HG03175 (cell line): ENCODE measurements around the gene PAFAH1B2.
"Not testable (repeated sequence)": the region's sequence is repeated elsewhere in the genome, so short reads cannot be mapped to it uniquely, and the experiment has no call there.

Source experiments
- ATAC-seq: cut with Tn5 transposase; IDR thresholded peaks from one replicate; pipeline ENCODE4 v1.9.1; 2021; ENCODE audit warnings: mild to moderate bottlenecking, moderate library complexity; ENCODE audit not compliant: unreplicated experiment

PAFAH1B2 gene, protein sequence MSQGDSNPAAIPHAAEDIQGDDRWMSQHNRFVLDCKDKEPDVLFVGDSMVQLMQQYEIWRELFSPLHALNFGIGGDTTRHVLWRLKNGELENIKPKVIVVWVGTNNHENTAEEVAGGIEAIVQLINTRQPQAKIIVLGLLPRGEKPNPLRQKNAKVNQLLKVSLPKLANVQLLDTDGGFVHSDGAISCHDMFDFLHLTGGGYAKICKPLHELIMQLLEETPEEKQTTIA

DNA sequence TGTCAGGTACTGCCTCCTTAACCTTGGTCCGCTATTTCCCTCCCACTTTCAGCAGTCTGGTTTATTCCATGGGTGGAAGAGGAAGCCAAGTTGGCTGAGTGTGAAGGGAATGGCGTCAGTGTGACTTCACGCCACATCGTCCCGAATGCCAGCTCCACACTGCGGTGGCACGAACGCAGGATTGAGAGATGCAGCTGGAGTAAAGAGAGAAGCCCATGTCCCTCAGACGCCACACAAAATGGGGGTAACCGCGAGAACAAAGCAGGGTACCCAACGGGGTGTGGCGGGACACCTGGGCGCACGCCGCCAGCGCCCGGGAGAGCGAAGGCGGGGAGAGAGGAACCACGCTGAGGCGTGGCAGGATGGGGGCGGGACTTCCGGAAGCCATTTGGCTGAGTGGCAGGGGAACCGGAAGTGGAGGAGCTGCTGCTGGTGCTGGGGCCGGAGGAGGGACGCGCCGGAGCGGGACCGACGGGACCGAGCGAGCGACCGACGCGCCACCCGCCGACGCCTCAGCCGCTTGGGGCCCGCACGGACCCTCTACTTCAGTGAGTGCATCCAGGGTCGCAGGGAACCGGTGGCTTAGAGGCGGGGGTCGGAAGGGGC, at the start of gene PAFAH1B2:
Gene PAFAH1B2, plus strand, starts transcription at position 417 of the 606 bp plus-strand sequence. CDS start 8,161 bp downstream, outside the sequence.
- peak; percentile 97 for ATAC-seq

DNA sequence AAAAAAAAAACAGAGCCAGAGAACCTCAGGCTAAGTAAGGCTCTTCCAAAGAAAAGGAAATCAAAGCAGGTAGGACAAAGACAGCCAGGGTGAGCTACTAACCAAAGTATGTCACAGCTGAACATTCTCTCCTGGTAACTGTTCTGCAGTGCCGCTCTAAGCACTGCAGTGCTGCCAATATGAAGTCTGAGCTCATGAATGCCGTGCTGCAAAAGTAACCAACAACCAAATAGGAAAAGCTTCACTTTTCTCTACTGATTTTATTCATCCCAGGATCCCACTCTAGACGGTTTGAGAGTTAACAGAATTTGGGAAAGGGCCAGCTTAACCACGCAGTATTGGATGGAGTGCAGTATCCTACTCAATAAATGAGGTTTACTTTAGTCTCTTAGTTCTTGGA, 49.3 kb upstream of the PAFAH1B2 start:
- ATAC-seq: no peak

DNA sequence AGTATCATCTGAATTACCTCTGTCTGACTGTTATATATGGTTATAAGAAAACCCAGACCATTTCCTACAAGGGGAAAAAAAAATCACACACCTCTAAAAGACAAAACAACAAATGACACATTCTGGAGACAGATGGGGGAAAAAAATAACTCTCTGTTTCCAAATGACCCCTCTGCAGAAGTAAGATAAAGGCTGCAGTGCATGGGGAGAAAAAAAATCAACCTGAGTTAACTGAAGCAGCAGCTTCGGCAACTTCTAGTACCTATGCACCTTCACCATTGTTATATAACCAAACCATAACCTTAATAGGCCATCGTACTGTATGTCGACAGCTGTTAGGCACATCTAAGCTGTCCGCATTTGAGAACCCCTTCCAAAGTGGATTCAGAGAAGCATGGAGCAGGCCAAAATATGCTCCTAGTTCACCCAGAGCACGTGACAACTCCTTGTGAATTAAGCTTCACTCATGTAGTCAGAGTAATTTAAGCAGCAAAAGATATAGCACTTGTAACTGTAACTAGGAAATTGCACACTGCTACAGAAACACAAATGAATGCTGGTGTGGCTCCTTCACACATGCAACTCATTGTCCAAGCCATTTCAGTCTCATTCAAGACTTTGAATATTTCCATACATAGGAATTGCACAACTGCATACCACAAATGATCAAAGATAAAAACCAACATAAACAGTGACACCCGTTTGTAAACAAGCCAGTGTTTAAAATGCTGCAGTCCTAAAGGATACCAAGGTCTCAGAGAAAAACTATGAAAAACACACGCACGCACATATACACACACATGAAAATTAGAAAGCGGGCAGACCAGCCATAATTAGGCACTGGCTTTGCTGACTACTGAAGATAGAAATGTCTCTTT, 48.6 kb upstream of the PAFAH1B2 start:
- no peak for ATAC-seq

DNA sequence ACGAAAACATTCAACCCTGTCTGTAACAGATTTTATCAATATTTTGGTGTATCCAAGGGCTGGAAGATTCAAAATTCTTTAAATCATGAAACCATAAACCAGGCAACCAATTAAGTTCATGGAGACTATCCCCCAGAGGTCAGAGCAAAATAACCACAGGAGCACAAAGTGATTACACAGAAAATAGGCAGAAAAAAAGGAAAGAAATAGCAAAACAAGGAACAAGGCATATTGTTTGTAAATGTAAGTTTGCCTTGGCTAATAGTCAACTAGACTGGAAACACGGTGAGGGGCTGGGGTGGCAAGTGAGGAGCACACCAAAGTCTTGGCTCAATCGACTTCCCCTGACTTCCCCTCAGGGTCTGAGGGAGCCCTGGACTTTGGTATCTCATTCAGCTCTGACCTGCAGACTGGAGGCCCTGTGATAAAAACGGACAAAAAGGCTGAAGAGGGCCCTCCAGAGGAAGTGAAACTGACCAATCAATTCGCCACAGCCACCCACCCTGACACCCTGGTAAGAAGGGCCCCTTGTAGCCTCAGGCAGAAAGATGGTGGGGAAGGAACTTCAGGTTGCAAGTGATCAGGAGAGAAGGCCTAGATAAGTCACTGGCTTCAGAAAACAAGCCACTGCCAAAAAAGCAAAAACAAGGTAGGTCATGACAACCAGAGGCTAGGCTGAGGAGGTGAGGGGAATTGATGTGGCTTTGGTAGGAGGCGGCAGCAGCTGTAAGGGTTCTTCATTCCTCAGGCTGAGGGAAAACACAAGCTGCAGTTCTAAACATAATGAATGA, 47.7 kb upstream of the PAFAH1B2 start:
- peak; percentile 51 for ATAC-seq

DNA sequence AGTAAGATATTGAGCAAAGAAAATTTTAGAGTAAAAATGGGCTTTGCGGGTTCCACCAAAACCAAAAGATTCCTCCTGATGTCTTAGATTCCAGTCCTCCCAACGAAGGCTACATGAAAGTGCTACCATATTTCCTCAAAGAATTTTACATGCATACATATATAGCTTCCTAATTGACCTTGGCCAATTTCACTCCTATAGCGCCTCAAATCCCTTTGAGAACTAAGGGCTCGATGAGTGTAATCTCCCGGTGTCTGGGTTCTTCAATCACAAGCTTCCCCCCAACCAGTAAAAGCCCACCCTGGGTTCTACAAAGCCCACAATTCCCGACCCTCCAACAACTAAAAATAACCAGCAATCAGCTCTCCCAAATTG, 47.1 kb upstream of the PAFAH1B2 start:
- no peak for ATAC-seq

DNA sequence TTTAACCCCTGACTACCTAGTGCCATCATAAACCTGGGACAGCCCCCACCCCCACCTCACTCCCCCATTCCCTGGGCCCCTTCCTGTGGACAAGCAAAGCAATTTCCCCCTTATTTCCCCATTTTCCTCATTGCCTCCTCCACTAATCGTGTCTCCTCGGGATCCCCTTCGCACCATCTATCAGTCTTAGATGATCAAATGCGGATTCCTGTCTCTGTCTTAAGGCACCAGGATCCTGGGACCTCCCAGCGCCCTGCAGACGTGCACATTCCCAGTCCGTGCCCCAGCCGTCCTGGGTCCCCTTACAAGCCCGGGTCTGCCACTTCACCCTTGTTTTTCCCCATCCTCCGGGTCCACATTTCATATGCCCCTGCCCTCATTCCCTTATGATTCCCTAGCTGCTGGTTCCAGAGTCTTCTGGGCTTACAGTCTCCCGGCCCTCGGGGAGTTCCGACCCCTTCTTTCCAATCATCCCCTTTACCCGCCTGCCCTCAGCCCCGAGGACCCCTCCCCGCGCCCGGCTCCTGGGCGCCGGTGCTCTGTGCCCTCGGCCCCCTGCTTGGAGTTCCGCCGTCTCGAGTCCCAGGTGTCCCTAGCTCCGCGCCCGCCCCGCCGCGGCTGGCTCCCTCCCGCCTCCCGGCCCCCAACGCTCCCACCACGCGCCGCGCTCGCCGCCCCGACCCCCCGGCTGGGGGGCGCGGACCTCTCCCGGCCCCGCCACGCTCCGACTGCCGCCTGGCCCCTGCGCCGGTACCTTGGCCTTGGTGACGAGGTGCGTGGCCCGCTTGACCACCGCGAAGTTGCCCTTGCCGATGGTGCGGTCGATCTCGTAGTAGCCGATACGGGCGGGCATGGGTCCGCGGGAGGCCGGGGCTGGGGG, 46.5 kb upstream of the PAFAH1B2 start:
- peak; percentile 19 for ATAC-seq

DNA sequence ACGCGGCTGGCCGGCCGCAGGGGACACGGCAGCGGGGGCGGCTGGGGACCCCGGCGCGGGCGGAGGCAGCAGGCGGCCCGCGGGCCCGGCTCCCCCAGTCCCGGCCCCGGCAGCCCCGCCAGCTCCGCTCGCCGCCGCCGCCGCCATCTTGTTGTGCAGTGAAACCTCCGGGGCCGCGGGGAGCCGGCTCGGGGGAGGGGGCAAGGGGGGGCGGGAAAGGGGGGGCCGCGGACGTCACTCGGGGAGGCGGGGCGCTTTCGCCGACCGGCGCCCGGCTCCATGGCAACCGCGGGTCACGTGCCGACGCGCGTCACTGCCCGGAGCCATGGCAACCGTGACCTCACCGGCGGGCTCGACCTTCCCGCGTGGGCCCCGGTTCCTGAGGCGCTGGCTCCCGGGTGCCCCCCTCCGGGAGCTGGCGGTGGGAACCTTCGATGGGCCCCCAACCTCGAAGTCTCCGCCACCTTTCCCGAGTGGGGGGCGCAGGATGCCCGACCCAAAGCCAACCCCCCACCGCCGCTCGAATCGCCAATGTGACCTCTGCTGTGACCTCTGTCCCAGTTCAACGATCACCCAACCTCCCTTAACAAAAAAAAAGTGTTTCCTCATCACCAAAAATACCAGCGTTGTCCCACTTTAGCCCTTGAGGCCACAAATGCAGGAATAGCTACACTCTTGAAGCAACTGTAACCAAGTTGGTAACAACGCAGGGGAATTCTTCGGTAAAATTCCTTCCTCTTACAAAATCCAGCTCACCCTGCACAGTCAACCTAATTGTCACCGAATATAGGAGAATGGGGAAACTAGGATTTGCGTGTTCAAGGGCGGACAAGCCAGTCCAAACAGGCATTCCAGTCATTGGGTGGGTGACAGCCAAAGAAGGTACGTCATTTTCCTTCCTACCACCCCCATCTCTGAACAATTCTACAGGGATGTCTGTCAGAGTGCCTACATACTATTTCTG, 45.5 kb upstream of the PAFAH1B2 start, which contains the start of gene SIK3:
Gene SIK3, minus strand, starts transcription at position 160 of the 964 bp plus-strand sequence. Its CDS starts 13 bp downstream, at position 147.
- ATAC-seq: peak; percentile 75

DNA sequence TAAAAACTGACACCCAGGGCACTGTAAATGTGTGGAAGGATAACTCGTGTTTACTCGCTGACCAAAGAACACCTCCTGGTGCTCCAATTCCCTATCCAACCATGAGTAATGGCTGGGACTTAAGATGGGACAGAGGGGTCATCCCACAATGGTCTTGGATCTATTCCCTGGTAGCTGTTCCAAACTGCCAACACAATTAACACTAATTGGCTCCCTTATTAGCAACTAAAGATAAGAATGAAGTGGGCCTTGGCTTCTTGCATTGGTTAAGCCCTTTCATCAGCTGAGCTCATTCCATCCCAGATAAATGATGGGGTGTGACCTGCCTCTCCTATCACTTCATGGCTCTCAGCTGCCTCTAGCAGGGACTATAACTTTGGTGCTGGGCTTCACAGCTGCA, 44.4 kb upstream of the PAFAH1B2 start:
- ATAC-seq: no peak

DNA sequence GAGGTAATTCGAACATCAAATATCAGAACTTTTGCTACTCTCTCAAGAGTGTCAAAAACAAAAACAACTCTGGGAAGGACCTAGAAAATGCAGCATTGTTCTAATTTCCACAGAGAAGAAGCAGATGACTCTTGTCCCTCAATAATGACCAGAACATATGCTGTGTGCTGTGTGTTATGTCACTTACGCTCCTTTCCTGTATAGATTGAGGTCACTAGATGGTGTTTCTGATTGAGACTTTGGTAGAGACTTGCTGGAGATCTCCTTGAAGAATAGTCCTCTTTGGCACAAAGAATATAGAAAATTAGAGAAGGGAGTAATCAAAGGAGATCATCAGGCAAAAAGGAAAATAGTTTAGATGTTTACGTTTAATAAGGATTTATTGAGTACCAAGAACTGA, 43.5 kb upstream of the PAFAH1B2 start:
- no peak for ATAC-seq

DNA sequence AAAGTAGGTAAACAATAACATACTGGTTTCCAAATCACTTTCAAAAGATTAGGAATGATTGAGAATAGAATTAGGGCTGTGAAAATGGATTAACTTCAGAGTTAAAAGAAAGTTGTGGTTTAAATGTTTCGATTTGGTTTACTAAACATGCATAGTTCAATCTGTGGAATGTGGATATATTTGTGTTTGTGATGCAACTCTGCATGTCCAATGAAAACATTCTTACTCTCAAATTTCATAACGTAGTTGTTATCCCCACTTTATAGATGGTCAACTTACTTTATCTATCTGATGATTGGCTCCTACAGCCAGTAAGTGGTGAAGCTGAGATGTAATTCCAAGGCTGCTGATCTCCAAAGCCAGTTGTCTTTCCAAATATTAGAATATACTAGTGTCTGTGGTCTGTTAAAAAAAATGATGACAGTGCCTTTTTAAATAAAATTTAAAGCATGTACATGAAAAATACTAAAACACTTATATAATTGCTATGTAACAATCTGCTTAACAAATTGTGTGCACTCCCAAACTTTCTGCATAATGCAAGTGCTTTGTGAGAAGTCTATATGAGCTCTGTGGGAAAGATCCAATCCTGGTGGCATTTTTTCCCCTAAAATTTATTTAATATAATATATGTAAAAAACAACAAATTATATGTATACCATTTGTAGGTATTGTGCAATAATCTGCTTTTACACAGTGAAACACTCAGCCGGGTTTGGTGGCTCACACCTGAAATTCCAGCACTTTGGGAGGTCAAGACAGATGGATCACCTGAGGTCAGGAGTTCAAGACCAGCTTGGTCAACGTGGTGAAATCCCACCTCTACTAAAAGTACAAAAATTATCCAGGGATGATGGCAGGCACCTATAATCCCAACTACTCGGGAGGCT, 36.1 kb upstream of the PAFAH1B2 start:
- no peak for ATAC-seq

DNA sequence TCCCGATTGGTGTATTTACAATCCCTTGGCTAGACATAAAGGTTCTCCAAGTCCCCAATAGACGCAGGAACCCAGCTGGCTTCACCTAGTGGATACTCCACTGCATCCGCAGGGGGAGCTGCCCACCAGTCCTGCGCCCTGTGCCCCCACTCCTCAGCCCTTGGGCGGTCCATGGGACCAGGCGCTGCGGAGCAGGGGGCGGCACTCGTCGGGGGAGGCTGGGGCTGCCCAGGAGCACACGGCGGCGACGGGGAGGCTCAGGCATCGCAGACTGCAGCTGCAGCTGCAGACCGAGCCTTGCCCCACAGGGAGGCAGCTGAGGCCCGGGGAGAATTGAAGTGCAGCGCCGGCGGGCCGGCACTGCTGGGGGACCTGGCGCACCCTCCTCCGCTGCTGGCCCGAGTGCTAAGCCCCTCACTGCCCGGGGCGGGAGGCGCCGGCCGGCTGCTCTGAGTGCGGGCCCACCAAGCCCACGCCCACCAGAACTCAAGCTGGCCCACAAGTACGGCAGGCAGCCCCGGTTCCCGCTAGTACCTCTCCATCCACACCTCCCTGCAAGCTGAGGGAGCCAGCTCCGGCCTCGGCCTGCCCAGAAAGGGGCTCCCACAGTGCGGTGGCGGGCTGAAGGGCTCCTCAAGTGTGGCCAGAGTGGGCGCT, 33.7 kb upstream of the PAFAH1B2 start:
- ATAC-seq: no peak

DNA sequence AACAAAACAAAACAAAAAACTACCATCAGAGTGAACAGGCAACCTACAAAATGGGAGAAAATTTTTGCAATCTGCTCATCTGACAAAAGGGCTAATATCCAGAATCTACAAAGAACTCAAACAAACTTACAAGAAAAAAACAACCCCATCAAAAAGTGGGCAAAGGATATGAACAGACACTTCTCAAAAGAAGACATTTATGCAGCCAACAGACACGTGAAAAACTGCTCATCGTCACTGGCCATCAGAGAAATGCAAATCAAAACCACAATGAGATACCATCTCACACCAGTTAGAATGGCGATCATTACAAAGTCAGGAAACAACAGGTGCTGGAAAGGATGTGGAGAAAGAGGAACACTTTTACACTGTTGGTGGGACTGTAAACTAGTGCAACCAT, 31.6 kb upstream of the PAFAH1B2 start:
- ATAC-seq: not testable (repeated sequence)

DNA sequence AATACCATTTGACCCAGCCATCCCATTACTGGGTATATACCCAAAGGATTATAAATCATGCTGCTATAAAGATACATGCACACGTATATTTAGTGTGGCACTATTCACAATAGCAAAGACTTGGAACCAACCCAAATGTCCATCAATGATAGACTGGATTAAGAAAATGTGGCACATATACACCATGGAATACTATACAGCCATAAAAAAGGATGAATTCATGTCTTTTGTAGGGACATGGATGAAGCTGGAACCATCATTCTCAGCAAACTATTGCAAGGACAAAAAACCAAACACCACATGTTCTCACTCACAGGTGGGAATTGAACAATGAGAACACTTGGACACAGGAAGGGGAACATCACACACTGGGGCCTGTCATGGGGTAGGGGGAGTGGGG, 31.1 kb upstream of the PAFAH1B2 start:
- not testable (repeated sequence) for ATAC-seq

DNA sequence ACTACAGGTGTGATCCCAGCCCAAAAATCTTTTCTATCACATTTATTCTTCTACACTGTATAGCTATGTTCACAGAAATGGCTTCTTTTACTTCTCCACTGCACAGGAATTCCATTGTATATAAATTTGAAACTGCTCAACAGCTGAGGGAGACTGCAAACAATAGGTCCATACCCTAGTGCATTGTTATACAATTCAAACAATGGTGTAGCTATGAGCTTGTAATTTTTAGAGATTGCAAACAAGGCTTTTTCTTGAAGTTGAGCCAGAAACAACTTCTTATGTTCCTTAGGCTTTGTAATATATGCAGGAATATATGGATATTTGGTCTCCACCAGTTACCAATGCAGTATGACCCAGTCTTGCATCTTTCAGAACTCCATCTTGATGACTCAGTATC, 26.4 kb upstream of the PAFAH1B2 start:
- no peak for ATAC-seq

DNA sequence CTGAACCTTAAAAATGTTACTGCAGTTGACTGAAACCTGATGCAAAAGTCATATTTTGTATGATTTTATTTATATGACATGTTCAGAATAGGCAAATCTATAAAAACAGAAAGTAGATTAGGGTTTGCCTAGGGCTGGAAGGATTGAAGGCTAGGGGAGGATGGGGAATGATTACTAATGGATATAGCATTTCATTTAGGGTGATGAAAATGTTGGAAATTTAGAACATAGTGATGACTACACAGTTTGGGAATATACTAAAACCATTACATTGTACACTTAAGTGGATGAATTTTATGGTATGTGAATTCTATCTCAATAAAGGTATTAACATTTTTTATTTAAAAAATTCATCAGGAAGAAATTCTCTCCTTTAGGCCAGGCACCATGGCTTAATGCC, 22.9 kb upstream of the PAFAH1B2 start:
- no peak for ATAC-seq

DNA sequence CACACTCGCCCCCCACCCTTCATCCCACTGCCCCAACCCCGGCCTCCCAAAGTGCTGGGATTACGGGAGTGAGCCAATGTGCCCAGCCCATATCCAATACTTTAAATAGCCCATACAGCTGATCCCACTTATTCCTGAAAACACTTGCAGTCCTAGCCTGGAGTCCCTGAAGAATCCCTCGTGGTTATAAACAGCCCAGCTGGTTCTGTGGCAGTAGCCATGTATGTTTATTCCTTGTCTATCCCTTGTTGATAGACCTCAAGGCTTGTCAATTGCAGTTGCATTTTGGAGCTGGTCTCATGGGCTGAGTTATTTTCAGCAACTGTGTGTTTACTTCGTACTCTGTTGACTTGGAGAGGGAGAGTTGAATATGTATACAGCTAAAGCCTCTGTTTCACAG, 21.5 kb upstream of the PAFAH1B2 start:
- no peak for ATAC-seq

DNA sequence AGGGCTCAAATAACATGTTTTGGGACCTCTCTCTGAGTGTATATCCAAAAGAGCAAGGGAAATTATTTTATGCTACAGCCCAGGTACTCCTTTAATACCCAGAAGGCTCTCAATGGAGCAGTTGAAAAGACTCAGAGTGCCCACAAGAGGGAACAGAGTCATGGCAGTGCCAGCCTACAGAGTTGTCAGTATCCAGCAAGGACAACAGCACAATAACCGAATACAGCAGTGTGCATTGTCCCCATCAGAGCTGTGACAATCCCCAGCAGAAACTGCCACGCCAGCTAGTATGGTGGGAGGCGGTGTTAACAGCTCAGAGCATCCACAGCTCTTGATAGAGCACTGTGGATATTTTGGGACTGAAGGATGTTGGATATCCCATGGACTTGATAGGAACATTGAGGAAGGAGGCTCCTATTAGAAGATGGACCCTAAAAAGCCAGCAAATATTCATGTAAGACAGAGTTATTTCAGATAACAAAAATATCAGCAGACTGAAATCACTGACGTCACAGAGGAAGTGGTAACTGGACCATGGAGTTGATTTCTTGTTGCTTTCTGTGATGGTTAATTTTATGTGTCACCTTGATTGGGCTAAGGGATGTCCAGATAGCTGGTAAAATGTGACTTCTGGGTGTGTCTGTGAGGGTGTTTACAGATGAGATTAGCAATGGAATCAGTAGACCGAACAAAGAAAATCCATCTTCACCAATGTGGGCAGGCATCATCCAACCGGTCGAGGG, 17.7 kb upstream of the PAFAH1B2 start:
- ATAC-seq: no peak
